ENCODE measurements around the gene SIPA1L3.

Gene SIPA1L3

GRCh38 chr19:38172001-38172400, 265.0 kb downstream of the SIPA1L3 start:
- peak overlapping the region in 1 of 2 donors; percentile 70 for H3K27ac Mint-ChIP-seq
- H3K9me3 Mint-ChIP-seq, result no peaks in the 10 kb centered on the region
- DNase-seq, result no peak
- no peaks in the 10 kb centered on the region for H3K27me3 Mint-ChIP-seq
- no peak overlapping the region for H3K4me3 Mint-ChIP-seq
- peaks cover 13% of the 10 kb centered on the region for H3K36me3 Mint-ChIP-seq (ENCODE audit: insufficient read depth)
- H3K4me1 Mint-ChIP-seq (ENCODE audit: low read depth in 2 of 2), result peaks cover 0 to 3% of the 10 kb centered on the region in 2 donors
- ATAC-seq (replicated peaks), result no peak

GRCh38 chr19:38173291-38174041, 266.5 kb downstream of the SIPA1L3 start:
- Mint-ChIP-seq H3K36me3 (ENCODE audit: insufficient read depth) (peaks cover 9% of the 10 kb centered on the region), H3K4me3 (no peak overlapping the region), H3K4me1 (ENCODE audit: low read depth in 2 of 2) (peaks cover 0 to 3% of the 10 kb centered on the region in 2 donors), H3K9me3 (no peaks in the 10 kb centered on the region), H3K27ac (peak overlapping the region in 1 of 2 donors; percentile 41), H3K27me3 (no peaks in the 10 kb centered on the region)
- ATAC-seq (replicated peaks) (no peak), DNase-seq (no peak)

- H3K27me3 Mint-ChIP-seq, result no peaks in the 10 kb centered on the region
- H3K27ac Mint-ChIP-seq, result no peak overlapping the region
- H3K9me3 Mint-ChIP-seq, result no peaks in the 10 kb centered on the region
- H3K4me3 Mint-ChIP-seq, result no peak overlapping the region
- peaks cover 0 to 3% of the 10 kb centered on the region in 2 donors for H3K4me1 Mint-ChIP-seq (ENCODE audit: low read depth in 2 of 2)
- DNase-seq (no peak), ATAC-seq (replicated peaks) (no peak)
- peaks cover 5% of the 10 kb centered on the region for H3K36me3 Mint-ChIP-seq (ENCODE audit: insufficient read depth)
These were observed 268.4 kb downstream of the SIPA1L3 start for GRCh38 chr19:38175422-38175821.

GRCh38 chr19:38180071-38180470, 273.1 kb downstream of the SIPA1L3 start:
- Mint-ChIP-seq H3K27me3 (no peaks in the 10 kb centered on the region), H3K9me3 (no peaks in the 10 kb centered on the region), H3K36me3 (ENCODE audit: insufficient read depth) (peaks cover 8% of the 10 kb centered on the region), H3K27ac (no peak overlapping the region), H3K4me3 (no peak overlapping the region), H3K4me1 (ENCODE audit: low read depth in 2 of 2) (peaks cover 0 to 2% of the 10 kb centered on the region in 2 donors)
- DNase-seq, result no peak
- no peak for ATAC-seq (replicated peaks)

GRCh38 chr19:38182536-38183210, 275.7 kb downstream of the SIPA1L3 start:
- Mint-ChIP-seq H3K4me1 (ENCODE audit: low read depth in 2 of 2) (peaks cover 0 to 2% of the 10 kb centered on the region in 2 donors), H3K27me3 (no peaks in the 10 kb centered on the region), H3K27ac (no peak overlapping the region), H3K4me3 (no peak overlapping the region), H3K36me3 (ENCODE audit: insufficient read depth) (peaks cover 8% of the 10 kb centered on the region), H3K9me3 (no peaks in the 10 kb centered on the region)
- no peak for ATAC-seq (replicated peaks)
- no peak for DNase-seq

- Mint-ChIP-seq H3K36me3 (ENCODE audit: insufficient read depth) (peaks cover 8% of the 10 kb centered on the region), H3K4me3 (no peak overlapping the region), H3K4me1 (ENCODE audit: low read depth in 2 of 2) (peaks cover 0 to 2% of the 10 kb centered on the region in 2 donors), H3K27me3 (no peaks in the 10 kb centered on the region), H3K9me3 (no peaks in the 10 kb centered on the region), H3K27ac (no peak overlapping the region)
- ATAC-seq (replicated peaks) (no peak), DNase-seq (no peak)
These were observed 276.4 kb downstream of the SIPA1L3 start for GRCh38 chr19:38183251-38183897.

- no peak overlapping the region for H3K4me3 Mint-ChIP-seq
- H3K9me3 Mint-ChIP-seq, result no peaks in the 10 kb centered on the region
- H3K27me3 Mint-ChIP-seq, result no peaks in the 10 kb centered on the region
- peaks cover 0 to 2% of the 10 kb centered on the region in 2 donors for H3K4me1 Mint-ChIP-seq (ENCODE audit: low read depth in 2 of 2)
- H3K36me3 Mint-ChIP-seq (ENCODE audit: insufficient read depth), result peaks cover 6% of the 10 kb centered on the region
- DNase-seq (no peak), ATAC-seq (replicated peaks) (no peak)
- H3K27ac Mint-ChIP-seq, result peak overlapping the region in 1 of 2 donors; percentile 2
These were observed 277.8 kb downstream of the SIPA1L3 start for GRCh38 chr19:38184815-38185214.

- no peaks in the 10 kb centered on the region for H3K9me3 Mint-ChIP-seq
- H3K36me3 Mint-ChIP-seq (ENCODE audit: insufficient read depth), result peaks cover 8% of the 10 kb centered on the region
- H3K4me1 Mint-ChIP-seq (ENCODE audit: low read depth in 2 of 2), result peaks cover 0 to 2% of the 10 kb centered on the region in 2 donors
- H3K4me3 Mint-ChIP-seq, result no peak overlapping the region
- no peak for DNase-seq
- no peaks in the 10 kb centered on the region for H3K27me3 Mint-ChIP-seq
- peak overlapping the region in 1 of 2 donors; percentile 62 for H3K27ac Mint-ChIP-seq
- no peak for ATAC-seq (replicated peaks)
These were observed 278.6 kb downstream of the SIPA1L3 start for GRCh38 chr19:38185562-38185961.

GRCh38 chr19:38190061-38190460, 283.1 kb downstream of the SIPA1L3 start:
- no peak for DNase-seq
- no peak for ATAC-seq (replicated peaks)
- H3K4me1 Mint-ChIP-seq (ENCODE audit: low read depth in 2 of 2), result no peaks in the 10 kb centered on the region
- H3K36me3 Mint-ChIP-seq (ENCODE audit: insufficient read depth), result peaks cover 3% of the 10 kb centered on the region
- H3K27me3 Mint-ChIP-seq, result no peaks in the 10 kb centered on the region
- H3K9me3 Mint-ChIP-seq, result no peaks in the 10 kb centered on the region
- no peak overlapping the region for H3K27ac Mint-ChIP-seq
- H3K4me3 Mint-ChIP-seq, result no peak overlapping the region

GRCh38 chr19:38190793-38191192, 283.8 kb downstream of the SIPA1L3 start:
- no peaks in the 10 kb centered on the region for H3K9me3 Mint-ChIP-seq
- DNase-seq, result no peak
- no peak overlapping the region for H3K4me3 Mint-ChIP-seq
- H3K36me3 Mint-ChIP-seq (ENCODE audit: insufficient read depth), result peaks cover 3% of the 10 kb centered on the region
- peaks cover 0 to 4% of the 10 kb centered on the region in 2 donors for H3K4me1 Mint-ChIP-seq (ENCODE audit: low read depth in 2 of 2)
- no peaks in the 10 kb centered on the region for H3K27me3 Mint-ChIP-seq
- ATAC-seq (replicated peaks), result no peak
- H3K27ac Mint-ChIP-seq, result no peak overlapping the region

GRCh38 chr19:38191747-38192146, 284.7 kb downstream of the SIPA1L3 start:
- H3K27me3 Mint-ChIP-seq, result no peaks in the 10 kb centered on the region
- peaks cover 0 to 4% of the 10 kb centered on the region in 2 donors for H3K4me1 Mint-ChIP-seq (ENCODE audit: low read depth in 2 of 2)
- peaks cover 6% of the 10 kb centered on the region for H3K36me3 Mint-ChIP-seq (ENCODE audit: insufficient read depth)
- H3K27ac Mint-ChIP-seq, result no peak overlapping the region
- peaks cover 0 to 2% of the 10 kb centered on the region in 2 donors for H3K9me3 Mint-ChIP-seq
- DNase-seq, result no peak
- ATAC-seq (replicated peaks), result no peak
- no peak overlapping the region for H3K4me3 Mint-ChIP-seq

GRCh38 chr19:38193445-38193844, 286.4 kb downstream of the SIPA1L3 start:
- Mint-ChIP-seq H3K9me3 (peaks cover 0 to 2% of the 10 kb centered on the region in 2 donors), H3K4me3 (no peak overlapping the region), H3K27ac (peak overlapping the region in 1 of 2 donors; percentile 17)

GRCh38 chr19:38194061-38194701, 287.2 kb downstream of the SIPA1L3 start:
- Mint-ChIP-seq H3K4me1 (ENCODE audit: low read depth in 2 of 2) (peaks cover 0 to 4% of the 10 kb centered on the region in 2 donors), H3K27me3 (no peaks in the 10 kb centered on the region), H3K36me3 (ENCODE audit: insufficient read depth) (peaks cover 10% of the 10 kb centered on the region), H3K4me3 (no peak overlapping the region), H3K9me3 (peaks cover 0 to 2% of the 10 kb centered on the region in 2 donors), H3K27ac (no peak overlapping the region)
- no peak for DNase-seq
- no peak for ATAC-seq (replicated peaks)

More at GRCh38 chr19:38193445-38193844, 286.4 kb downstream of the SIPA1L3 start:
- Mint-ChIP-seq H3K36me3 (ENCODE audit: insufficient read depth) (peaks cover 10% of the 10 kb centered on the region), H3K27me3 (no peaks in the 10 kb centered on the region), H3K4me1 (ENCODE audit: low read depth in 2 of 2) (peaks cover 0 to 4% of the 10 kb centered on the region in 2 donors)
- no peak for DNase-seq
- no peak for ATAC-seq (replicated peaks)

All from effector memory CD8-positive, alpha-beta T cell (primary cell).